HCT116 (cell line): Measurements from ENCODE around the gene FBXO7. TPM values are rescaled to one million over a fixed set of nuclear protein-coding genes. Genes with fewer than 3 reads are reported as not detected.

ENCODE experiments used
- ATAC-seq: fragments of 200-7000 bp; cut with Tn5 transposase; 2 replicates; pipeline ENCODE4 v1.9.1; 2020; ENCODE audit warnings: mild to moderate bottlenecking, moderate library complexity
- BruUV-seq: library from RNA; stranded (reverse); fragments of 400-500 nt; replicated peaks from 2 replicates; lab custom pipeline; 2021; lab: Mats Ljungman, UMichigan
- CTCF ChIA-PET: fragments of 300-600 bp; sonication (Branson Sonifier 250); formaldehyde crosslinking; loops from one replicate; lab custom pipeline; 2021; ENCODE audit warnings: antibody characterized with exemption; lab: Charles Lee
- POLR2A ChIA-PET: fragments of 300-600, 350-600 bp; sonication (Branson Sonifier 250); formaldehyde crosslinking; loops from one replicate; lab custom pipeline; 2021; ENCODE audit warnings: antibody characterized with exemption; lab: Charles Lee
- RAD21 ChIA-PET, 2 experiments: fragments of 300-600 bp; sonication (Branson Sonifier 250); formaldehyde crosslinking; loops; one replicate each; lab custom pipeline; 2023; ENCODE audit warnings: low total read pairs in 2 of 2; ENCODE audit not compliant: uncharacterized antibody in 2 of 2, unreplicated experiment in 2 of 2, low non-redundant PET in 1 of 2; lab: Charles Lee
- DNase-seq: peaks from one replicate; pipeline ENCODE4 v3.0.0-alpha.2; 2010; ENCODE audit warnings: low read depth, low spot score
- H2AFZ ChIP-seq: fragments of 200-600 bp; shearing (Covaris generic), sonication (generic); 2 replicates; pipeline ENCODE4 v1.6.1; 2017; ENCODE audit warnings: low read depth, mixed run types, mixed read lengths, antibody characterized with exemption, low read length; ENCODE audit not compliant: poor library complexity, severe bottlenecking
- H3K27ac ChIP-seq: 2 replicates; pipeline ENCODE4 v1.5.1; 2012; ENCODE audit warnings: low read depth, low read length
- H3K27me3 ChIP-seq: fragments of 200-600 bp; sonication (generic); 2 replicates; pipeline ENCODE4 v1.6.1; 2016; ENCODE audit warnings: mixed run types, low read length, mixed read lengths; ENCODE audit not compliant: insufficient read depth
- H3K36me3 ChIP-seq, 2 experiments: fragments of 200-500 bp in 1 of 2; fragments of 200-600 bp in 1 of 2; sonication (Bioruptor generic) in 1 of 2; sonication (generic) in 1 of 2; 2 replicates each; pipeline versions ENCODE4 v1.5.1 to v1.6.1; 2014 to 2016; ENCODE audit warnings: low read length in 2 of 2, inconsistent platforms in 1 of 2, mixed read lengths in 1 of 2, mixed run types in 1 of 2; ENCODE audit not compliant: insufficient read depth in 2 of 2, control insufficient read depth in 1 of 2
- H3K4me1 ChIP-seq, 2 experiments: fragments of 200-600 bp in 1 of 2; sonication (generic) in 1 of 2; 2 replicates each; pipeline versions ENCODE4 v1.5.1 to v1.6.1; 2012 to 2017; ENCODE audit warnings: low read length in 2 of 2, inconsistent platforms in 1 of 2, mild to moderate bottlenecking in 1 of 2, mixed read lengths in 1 of 2, mixed run types in 1 of 2, moderate library complexity in 1 of 2; ENCODE audit not compliant: insufficient read depth in 2 of 2, control insufficient read depth in 1 of 2
- H3K4me2 ChIP-seq: fragments of 200-600 bp; sonication (generic); 2 replicates; pipeline ENCODE4 v1.6.1; 2017; ENCODE audit warnings: mixed run types, low read length, mixed read lengths
- H3K4me3 ChIP-seq, 2 experiments: fragments of 200-600 bp in 1 of 2; sonication (generic) in 1 of 2; replicated peaks in 1 of 2; 2 replicates each; pipeline ENCODE4 v1.5.1; 2011 to 2016; ENCODE audit warnings: low read length in 2 of 2, control low read depth in 1 of 2, low read depth in 1 of 2, mild to moderate bottlenecking in 1 of 2, mixed read lengths in 1 of 2, mixed run types in 1 of 2
- H3K79me2 ChIP-seq: fragments of 200-600 bp; sonication (generic); 2 replicates; pipeline ENCODE4 v1.6.1; 2017; ENCODE audit warnings: mild to moderate bottlenecking, mixed run types, low read length, moderate library complexity, mixed read lengths; ENCODE audit not compliant: insufficient read depth
- H3K9ac ChIP-seq: fragments of 200-600 bp; sonication (generic); 2 replicates; pipeline ENCODE4 v1.6.1; 2016; ENCODE audit warnings: low read length, mixed read lengths
- H3K9me2 ChIP-seq: fragments of 200-600 bp; sonication (generic), shearing (Covaris generic); 2 replicates; pipeline ENCODE4 v1.6.1; 2017; ENCODE audit warnings: mixed run types, mild to moderate bottlenecking, moderate library complexity; ENCODE audit not compliant: insufficient read depth
- H3K9me3 ChIP-seq, 2 experiments: fragments of 200-500 bp in 1 of 2; fragments of 200-600 bp in 1 of 2; sonication (Bioruptor generic) in 1 of 2; sonication (generic) in 1 of 2; 2 replicates each; pipeline ENCODE4 v1.6.1; 2014 to 2017; ENCODE audit warnings: low read length in 2 of 2, mixed read lengths in 2 of 2, inconsistent platforms in 1 of 2, low read depth in 1 of 2, mild to moderate bottlenecking in 1 of 2, mixed run types in 1 of 2, moderate library complexity in 1 of 2; ENCODE audit not compliant: control insufficient read depth in 1 of 2, insufficient read depth in 1 of 2
- H4K20me1 ChIP-seq: fragments of 200-600 bp; sonication (generic), shearing (Covaris generic); 2 replicates; pipeline ENCODE4 v1.6.1; 2017; ENCODE audit warnings: mixed run types, mild to moderate bottlenecking, moderate library complexity; ENCODE audit not compliant: insufficient read depth
- CEBPB ChIP-seq: IDR thresholded peaks from 2 replicates; pipeline ENCODE4 v1.6.1; 2012; ENCODE audit warnings: low read depth
- CTCF ChIP-seq, 3 experiments: fragments of 200-600 bp in 1 of 3; sonication (generic) in 1 of 3; IDR thresholded peaks in 2 of 3; conservative IDR thresholded peaks in 1 of 3; 2 replicates each; pipeline ENCODE4 v1.5.1; 2012 to 2017; ENCODE audit warnings: low read depth in 2 of 3, low read length in 2 of 3, antibody characterized with exemption in 1 of 3, borderline replicate concordance in 1 of 3, control low read depth in 1 of 3, mild to moderate bottlenecking in 1 of 3, mixed read lengths in 1 of 3, mixed run types in 1 of 3, moderate library complexity in 1 of 3; ENCODE audit not compliant: insufficient read depth in 1 of 3
- ELF1 ChIP-seq: IDR thresholded peaks from 2 replicates; pipeline ENCODE4 v1.6.1; 2012; ENCODE audit warnings: low read depth, borderline replicate concordance
- EZH2phosphoT487 ChIP-seq: fragments of 200-600 bp; IDR thresholded peaks from 2 replicates; pipeline ENCODE4 v1.6.1; 2018; ENCODE audit warnings: antibody characterized with exemption, borderline replicate concordance
- FOSL1 ChIP-seq: IDR thresholded peaks from 2 replicates; pipeline ENCODE4 v1.6.1; 2012; ENCODE audit warnings: low read depth
- JUND ChIP-seq: IDR thresholded peaks from 2 replicates; pipeline ENCODE4 v1.6.1; 2012
- MAX ChIP-seq: IDR thresholded peaks from 2 replicates; pipeline ENCODE4 v1.6.1; 2012
- POLR2A ChIP-seq: IDR thresholded peaks from 2 replicates; pipeline ENCODE4 v1.7.0; 2011; ENCODE audit warnings: borderline replicate concordance; ENCODE audit not compliant: insufficient read depth, insufficient read length; ENCODE audit errors: extremely low read depth
- RAD21 ChIP-seq: IDR thresholded peaks from 2 replicates; pipeline ENCODE4 v1.6.1; 2012; ENCODE audit warnings: low read depth, mild to moderate bottlenecking
- REST ChIP-seq: IDR thresholded peaks from 2 replicates; pipeline ENCODE4 v1.6.1; 2012; ENCODE audit warnings: low read depth
- SP1 ChIP-seq: IDR thresholded peaks from 2 replicates; pipeline ENCODE4 v1.6.1; 2012; ENCODE audit warnings: low read depth
- SRF ChIP-seq: IDR thresholded peaks from 2 replicates; pipeline ENCODE4 v1.6.1; 2012; ENCODE audit warnings: low read depth
- intact Hi-C: fragments of 100-400 bp; cut with micrococcal nuclease; formaldehyde crosslinking; loops from 2 replicates; pipeline ENCODE4 v1.10.0; 2022
- total RNA-seq: library from RNA; stranded (reverse); gene quantifications from one replicate; pipeline ENCODE4 v1.2.1, GENCODE V29; 2021; ENCODE audit not compliant: unreplicated experiment
- TF ChIP-seq, protein P1 (sequence below): IDR thresholded peaks from 2 replicates; pipeline ENCODE4 v1.6.1; 2012

FBXO7 gene
- total RNA-seq, 1 experiment from 2014 or later = 69.2 TPM

DNA sequence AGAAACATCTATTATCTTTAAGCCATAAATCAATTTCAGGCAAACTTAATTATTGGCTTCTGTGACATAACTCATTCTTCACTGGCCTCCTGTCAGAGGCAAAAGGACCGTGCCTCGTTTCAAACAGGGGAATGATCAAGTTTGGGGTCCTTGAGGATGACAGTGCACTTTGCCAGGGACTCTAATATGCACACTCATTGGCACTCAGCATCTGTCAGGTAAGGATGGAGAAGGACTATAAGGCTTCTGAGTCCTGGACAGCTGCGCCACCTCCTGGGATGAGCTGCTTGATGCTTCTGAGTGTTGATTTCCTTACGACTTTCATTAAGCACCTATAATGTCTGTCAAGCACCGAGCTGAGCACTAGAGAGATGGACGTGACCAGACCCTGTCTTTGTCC is 30.5 kb upstream of the FBXO7 start:
- peak; percentile 34 for DNase-seq
- ChIA-PET POLR2A (interaction anchor here (0.7 kb wide), 1 partner anchor 685 kb away, joined by 3 read pairs; no protein-coding TSS in a partner anchor), RAD21 (interaction anchor here in 1 of 2 experiments (1.1 kb wide), 2 partner anchors 242 to 467 kb away, joined by 3 read pairs; no protein-coding TSS in a partner anchor), CTCF (interaction anchor here (0.6 to 1.3 kb wide), 9 partner anchors 10 to 474 kb away, joined by 3 to 6 read pairs (median 4); partner anchors contain the start of genes BPIFC and RTCB)
- H3K9me2 ChIP-seq = no peaks in the 10 kb centered on the region
- no peak overlapping the region for H3K4me3 ChIP-seq
- no peaks in the 10 kb centered on the region for H3K9me3 ChIP-seq
- H2AFZ ChIP-seq = peak overlapping the region; percentile 84
- no peaks in the 10 kb centered on the region for H3K79me2 ChIP-seq
- H3K36me3 ChIP-seq = no peaks in the 10 kb centered on the region
- peak; percentile 67 for TF ChIP-seq RAD21
- no peak for TF ChIP-seq SP1
- TF ChIP-seq CEBPB = no peak
- TF ChIP-seq, protein P1, sequence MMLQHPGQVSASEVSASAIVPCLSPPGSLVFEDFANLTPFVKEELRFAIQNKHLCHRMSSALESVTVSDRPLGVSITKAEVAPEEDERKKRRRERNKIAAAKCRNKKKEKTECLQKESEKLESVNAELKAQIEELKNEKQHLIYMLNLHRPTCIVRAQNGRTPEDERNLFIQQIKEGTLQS = no peak
- TF ChIP-seq CTCF (IDR thresholded peaks at IDR 0.05 in 2 of 3, conservative IDR thresholded peaks at IDR 0.05 in 1 of 3; ENCODE audit: borderline replicate concordance in 1 of 3, insufficient read depth in 1 of 3, low read depth in 2 of 3, low read length in 2 of 3) = peak; percentile 57 to 67 (median 62); a peak in 5 of 6 replicates
- TF ChIP-seq ELF1 = no peak
- TF ChIP-seq JUND = no peak
- no peak for TF ChIP-seq POLR2A
- TF ChIP-seq MAX = no peak
- TF ChIP-seq REST = no peak
- no peak for TF ChIP-seq SRF
- no peak for TF ChIP-seq EZH2phosphoT487
- no peak for TF ChIP-seq FOSL1
- peak; percentile 98 for ATAC-seq
- no peaks in the 10 kb centered on the region for H3K4me1 ChIP-seq
- H3K27me3 ChIP-seq = no peaks in the 10 kb centered on the region; the same call in 1 of the 2 replicates
- no peaks in the 10 kb centered on the region for H4K20me1 ChIP-seq
- H3K4me2 ChIP-seq = peak overlapping the region; percentile 23; the same call in 1 of the 2 replicates
- intact Hi-C loops = loop anchor here (5.0 kb wide), 1 partner anchor 342 kb away; no protein-coding TSS in a partner anchor
- no peak overlapping the region for H3K9ac ChIP-seq
- no peak overlapping the region for H3K27ac ChIP-seq
- no TSS peak for BruUV-seq
